RWPE2 (cell line): ENCODE measurements around the gene C1orf21.

Experiments used
- ATAC-seq: fragments of 200-7000 bp; cut with Tn5 transposase; 3 replicates; pipeline ENCODE4 v1.9.1; 2021; ENCODE audit warnings: low read depth
- DNase-seq: peaks from one replicate; pipeline ENCODE4 v3.0.0-alpha.2; 2020; ENCODE audit warnings: low spot score
- H3K27ac ChIP-seq: fragments of 450-650 bp; 2 replicates; pipeline ENCODE4 v1.5.1; 2017; ENCODE audit warnings: mild to moderate bottlenecking; ENCODE audit not compliant: poor library complexity, severe bottlenecking
- H3K27me3 ChIP-seq: fragments of 250-450 bp; sonication (Bioruptor Pico); 2 replicates; pipeline ENCODE4 v1.5.1; 2021; ENCODE audit warnings: mild to moderate bottlenecking, moderate library complexity; ENCODE audit not compliant: insufficient read depth, poor library complexity, severe bottlenecking
- H3K36me3 ChIP-seq: fragments of 250-450 bp; sonication (Bioruptor Pico); 2 replicates; pipeline ENCODE4 v1.5.1; 2020; ENCODE audit warnings: low read depth, mild to moderate bottlenecking, moderate library complexity
- H3K4me1 ChIP-seq: fragments of 250-450 bp; sonication (Bioruptor Pico); 2 replicates; pipeline ENCODE4 v1.5.1; 2021; ENCODE audit warnings: mild to moderate bottlenecking, moderate library complexity; ENCODE audit not compliant: insufficient read depth, poor library complexity, severe bottlenecking
- H3K4me3 ChIP-seq: fragments of 250-450 bp; sonication (Bioruptor Pico); 2 replicates; pipeline ENCODE4 v1.5.1; 2021; ENCODE audit warnings: mild to moderate bottlenecking, moderate library complexity; ENCODE audit not compliant: severe bottlenecking
- H3K9me3 ChIP-seq: fragments of 250-450 bp; sonication (Bioruptor Pico); 2 replicates; pipeline ENCODE4 v1.5.1; 2021; ENCODE audit warnings: mild to moderate bottlenecking, moderate library complexity; ENCODE audit not compliant: severe bottlenecking
- CTCF ChIP-seq: fragments of 450-650 bp; IDR thresholded peaks from one replicate; pipeline ENCODE4 v1.5.1; 2017; ENCODE audit warnings: mild to moderate bottlenecking, moderate library complexity; ENCODE audit not compliant: poor library complexity, severe bottlenecking

C1orf21 gene

GRCh38 chr1:184492536-184492935, 105.7 kb downstream of the C1orf21 start:
- peaks cover 11% of the 10 kb centered on the region for H3K4me1 ChIP-seq
- H3K36me3 ChIP-seq: no peaks in the 10 kb centered on the region
- no peaks in the 10 kb centered on the region for H3K27me3 ChIP-seq
- no peak for TF ChIP-seq CTCF
- no peak overlapping the region for H3K4me3 ChIP-seq
- H3K9me3 ChIP-seq: no peaks in the 10 kb centered on the region
- DNase-seq (no peak), ATAC-seq (no peak)
- H3K27ac ChIP-seq: no peak overlapping the region

GRCh38 chr1:184493987-184494388, 107.2 kb downstream of the C1orf21 start:
- TF ChIP-seq CTCF: no peak
- Histone ChIP-seq H3K9me3 (no peaks in the 10 kb centered on the region), H3K27me3 (no peaks in the 10 kb centered on the region), H3K4me3 (no peak overlapping the region), H3K27ac (no peak overlapping the region), H3K4me1 (peaks cover 11% of the 10 kb centered on the region), H3K36me3 (no peaks in the 10 kb centered on the region)
- no peak for DNase-seq
- ATAC-seq: no peak

- Histone ChIP-seq H3K27me3 (no peaks in the 10 kb centered on the region), H3K9me3 (no peaks in the 10 kb centered on the region), H3K27ac (no peak overlapping the region), H3K36me3 (no peaks in the 10 kb centered on the region), H3K4me3 (no peak overlapping the region), H3K4me1 (peaks cover 11% of the 10 kb centered on the region)
- no peak for TF ChIP-seq CTCF
- no peak for ATAC-seq
- DNase-seq: no peak
These were observed 108.1 kb downstream of the C1orf21 start for GRCh38 chr1:184494929-184495328.

GRCh38 chr1:184497959-184498723, 111.3 kb downstream of the C1orf21 start:
- no peaks in the 10 kb centered on the region for H3K9me3 ChIP-seq
- H3K4me1 ChIP-seq: no peaks in the 10 kb centered on the region
- no peaks in the 10 kb centered on the region for H3K27me3 ChIP-seq
- H3K36me3 ChIP-seq: no peaks in the 10 kb centered on the region
- DNase-seq: no peak
- no peak overlapping the region for H3K27ac ChIP-seq
- TF ChIP-seq CTCF: no peak
- ATAC-seq: no peak
- H3K4me3 ChIP-seq: no peak overlapping the region

GRCh38 chr1:184499616-184500015, 112.8 kb downstream of the C1orf21 start:
- Histone ChIP-seq H3K9me3 (no peaks in the 10 kb centered on the region), H3K4me3 (no peak overlapping the region), H3K36me3 (no peaks in the 10 kb centered on the region), H3K27me3 (no peaks in the 10 kb centered on the region), H3K4me1 (no peaks in the 10 kb centered on the region), H3K27ac (no peak overlapping the region)
- no peak for DNase-seq
- no peak for ATAC-seq
- TF ChIP-seq CTCF: no peak
